ENCODE results near the gene CTRB1.

DNA sequence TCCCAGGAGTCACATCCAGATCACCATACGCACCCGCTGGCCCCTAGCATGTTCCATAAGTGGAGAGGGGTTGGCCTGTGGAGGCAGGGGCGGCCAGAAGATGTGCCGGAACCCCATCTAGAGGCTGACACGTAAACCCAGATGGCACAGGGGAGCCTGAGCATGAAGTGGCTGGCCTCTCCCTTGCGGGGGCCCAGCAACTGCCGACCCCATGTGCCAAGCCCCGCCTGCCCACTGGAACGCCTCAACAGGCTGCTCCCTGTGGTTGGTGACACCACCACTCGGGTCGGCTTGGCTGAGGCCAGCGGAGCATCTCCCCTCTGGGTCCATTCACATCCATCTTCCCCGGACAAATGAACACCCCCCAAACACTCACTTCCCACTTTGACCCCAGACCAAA is 23.2 kb downstream of the CTRB1 start:
- TF ChIP-seq, protein P1, sequence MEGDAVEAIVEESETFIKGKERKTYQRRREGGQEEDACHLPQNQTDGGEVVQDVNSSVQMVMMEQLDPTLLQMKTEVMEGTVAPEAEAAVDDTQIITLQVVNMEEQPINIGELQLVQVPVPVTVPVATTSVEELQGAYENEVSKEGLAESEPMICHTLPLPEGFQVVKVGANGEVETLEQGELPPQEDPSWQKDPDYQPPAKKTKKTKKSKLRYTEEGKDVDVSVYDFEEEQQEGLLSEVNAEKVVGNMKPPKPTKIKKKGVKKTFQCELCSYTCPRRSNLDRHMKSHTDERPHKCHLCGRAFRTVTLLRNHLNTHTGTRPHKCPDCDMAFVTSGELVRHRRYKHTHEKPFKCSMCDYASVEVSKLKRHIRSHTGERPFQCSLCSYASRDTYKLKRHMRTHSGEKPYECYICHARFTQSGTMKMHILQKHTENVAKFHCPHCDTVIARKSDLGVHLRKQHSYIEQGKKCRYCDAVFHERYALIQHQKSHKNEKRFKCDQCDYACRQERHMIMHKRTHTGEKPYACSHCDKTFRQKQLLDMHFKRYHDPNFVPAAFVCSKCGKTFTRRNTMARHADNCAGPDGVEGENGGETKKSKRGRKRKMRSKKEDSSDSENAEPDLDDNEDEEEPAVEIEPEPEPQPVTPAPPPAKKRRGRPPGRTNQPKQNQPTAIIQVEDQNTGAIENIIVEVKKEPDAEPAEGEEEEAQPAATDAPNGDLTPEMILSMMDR (IDR thresholded peaks at IDR 0.05; ENCODE audit: extremely low read depth in 1 of 2, insufficient read depth in 1 of 2, low read depth in 1 of 2, low read length in 2 of 2) = no peak
- TF ChIP-seq POLR2AphosphoS5 (IDR thresholded peaks at IDR 0.05; ENCODE audit: insufficient read depth, low read depth, low read length) (no peak), POLR2A (IDR thresholded peaks at IDR 0.05; ENCODE audit: low read depth, low read length) (no peak), EZH2 (IDR thresholded peaks at IDR 0.05; ENCODE audit: borderline replicate concordance, low read depth, low read length, severe bottlenecking) (no peak), GATA2 (IDR thresholded peaks at IDR 0.05; ENCODE audit: insufficient read depth, insufficient read length, low read depth, low read length) (no peak), JUN (IDR thresholded peaks at IDR 0.05; ENCODE audit: borderline replicate concordance, insufficient read depth, insufficient read length, low read depth) (no peak), MYC (IDR thresholded peaks at IDR 0.05; ENCODE audit: low read depth, low read length) (no peak), FOS (IDR thresholded peaks at IDR 0.05; ENCODE audit: borderline replicate concordance, insufficient read depth, low read length) (no peak)
- TF ChIP-seq, protein P2, sequence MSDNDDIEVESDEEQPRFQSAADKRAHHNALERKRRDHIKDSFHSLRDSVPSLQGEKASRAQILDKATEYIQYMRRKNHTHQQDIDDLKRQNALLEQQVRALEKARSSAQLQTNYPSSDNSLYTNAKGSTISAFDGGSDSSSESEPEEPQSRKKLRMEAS (IDR thresholded peaks at IDR 0.05; ENCODE audit: insufficient read depth, insufficient read length) = no peak

Data from endothelial cell of umbilical vein (primary cell).